Measurements from ENCODE around the gene ARHGAP20.
A peak's percentile ranks its signal among the peaks of the same experiment; 100 is the strongest.
"Not testable (repeated sequence)": the region's sequence is repeated elsewhere in the genome, so short reads cannot be mapped to it uniquely, and the experiment has no call there.

Gene ARHGAP20

GRCh38 chr11:110712659-110713448 lies 617 bp upstream of the ARHGAP20 start:
- DNase-seq, result no peak

- DNase-seq, result no peak
These were observed 825 bp downstream of the ARHGAP20 start for GRCh38 chr11:110711448-110711775.

- DNase-seq, result peak; percentile 48
These were observed 1.4 kb downstream of the ARHGAP20 start for GRCh38 chr11:110710628-110711381.

GRCh38 chr11:110704210-110704864 lies 7.9 kb downstream of the ARHGAP20 start:
- no peak for DNase-seq

GRCh38 chr11:110691926-110692325 lies 20.3 kb downstream of the ARHGAP20 start:
- DNase-seq, result no peak

- DNase-seq, result no peak
These were observed 22.9 kb downstream of the ARHGAP20 start for GRCh38 chr11:110689306-110689705.

GRCh38 chr11:110679323-110679975 lies 32.8 kb downstream of the ARHGAP20 start:
- no peak for DNase-seq

GRCh38 chr11:110675548-110675947 lies 36.7 kb downstream of the ARHGAP20 start:
- no peak for DNase-seq

GRCh38 chr11:110665689-110666465 lies 46.4 kb downstream of the ARHGAP20 start:
- DNase-seq, result no peak

GRCh38 chr11:110655967-110656366 lies 56.3 kb downstream of the ARHGAP20 start:
- DNase-seq, result no peak

- no peak for DNase-seq
These were observed 57.8 kb downstream of the ARHGAP20 start for GRCh38 chr11:110654456-110654855.

- DNase-seq, result no peak
These were observed 67.0 kb downstream of the ARHGAP20 start for GRCh38 chr11:110645253-110645652.

- no peak for DNase-seq
These were observed 77.9 kb downstream of the ARHGAP20 start for GRCh38 chr11:110634370-110634769.

- no peak for DNase-seq
These were observed 80.7 kb downstream of the ARHGAP20 start for GRCh38 chr11:110631551-110631950.

GRCh38 chr11:110629594-110629993 lies 82.6 kb downstream of the ARHGAP20 start:
- no peak for DNase-seq

- DNase-seq, result no peak
These were observed 90.4 kb downstream of the ARHGAP20 start for GRCh38 chr11:110621826-110622225.

- DNase-seq, result not testable (repeated sequence)
These were observed 92.9 kb downstream of the ARHGAP20 start for GRCh38 chr11:110619366-110619765.

GRCh38 chr11:110614031-110614430 lies 98.2 kb downstream of the ARHGAP20 start:
- no peak for DNase-seq

GRCh38 chr11:110613197-110613918 lies 98.9 kb downstream of the ARHGAP20 start:
- DNase-seq, result no peak

GRCh38 chr11:110606415-110606814 lies 105.8 kb downstream of the ARHGAP20 start:
- DNase-seq, result no peak

GRCh38 chr11:110601936-110602335 lies 110.3 kb downstream of the ARHGAP20 start:
- no peak for DNase-seq

- no peak for DNase-seq
These were observed 111.9 kb downstream of the ARHGAP20 start for GRCh38 chr11:110600322-110600721.
